Measurements from ENCODE around the gene CHTOP.

GRCh38 chr1:153652805-153653500 is 19.1 kb downstream of the CHTOP start:
- TF ChIP-seq POLR2A (IDR thresholded peaks at IDR 0.05): no peak
- no peak for TF ChIP-seq CTCF (IDR thresholded peaks at IDR 0.05)
- no peak for TF ChIP-seq POLR2AphosphoS5 (IDR thresholded peaks at IDR 0.05; ENCODE audit: insufficient read depth in 1 of 2, low read depth in 1 of 2)
